ENCODE data around the gene HERPUD1. TPM values are rescaled to one million over a fixed set of nuclear protein-coding genes. Genes with fewer than 3 reads are reported as not detected.

Gene HERPUD1
- total and polyA plus RNA-seq, 2 of the 13 experiments (the other 11 are each of a cell fraction or from before 2014, with no cell fraction given) = 96.2 to 323 TPM

DNA sequence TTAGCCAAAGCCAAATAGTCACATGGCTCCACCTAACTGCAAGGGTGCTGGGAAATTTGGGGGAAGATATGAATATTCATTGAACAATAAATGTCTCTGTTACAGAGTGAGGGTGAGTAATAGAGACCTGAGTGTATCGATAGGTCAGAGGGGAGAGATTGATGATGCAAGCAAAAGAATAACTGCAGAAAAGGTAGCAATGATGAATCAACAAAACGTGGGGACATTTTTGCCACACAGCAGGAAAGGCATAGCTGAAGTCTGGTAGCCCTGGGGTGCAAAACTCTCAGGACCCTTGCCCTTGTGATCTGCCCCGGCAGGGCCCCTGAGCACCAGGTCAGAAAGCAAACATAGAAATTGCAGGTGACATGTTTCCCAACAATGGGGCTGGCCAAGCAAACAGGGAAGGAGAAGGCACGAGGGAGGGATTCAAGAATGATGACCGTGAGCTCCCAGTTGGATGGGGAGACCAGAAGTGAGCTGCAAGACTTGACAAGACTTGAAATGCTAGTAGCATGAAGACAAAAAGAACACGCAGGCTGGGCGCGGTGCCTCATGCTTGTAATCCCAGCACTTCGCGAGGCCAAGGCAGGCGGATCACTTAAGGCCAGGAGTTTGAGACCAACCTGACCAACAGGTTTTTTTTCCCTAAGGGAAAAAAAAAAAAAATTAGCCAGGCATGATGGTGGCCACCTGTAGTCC is 12.7 kb upstream of the HERPUD1 start (continued):
- TF ChIP-seq, protein P1, sequence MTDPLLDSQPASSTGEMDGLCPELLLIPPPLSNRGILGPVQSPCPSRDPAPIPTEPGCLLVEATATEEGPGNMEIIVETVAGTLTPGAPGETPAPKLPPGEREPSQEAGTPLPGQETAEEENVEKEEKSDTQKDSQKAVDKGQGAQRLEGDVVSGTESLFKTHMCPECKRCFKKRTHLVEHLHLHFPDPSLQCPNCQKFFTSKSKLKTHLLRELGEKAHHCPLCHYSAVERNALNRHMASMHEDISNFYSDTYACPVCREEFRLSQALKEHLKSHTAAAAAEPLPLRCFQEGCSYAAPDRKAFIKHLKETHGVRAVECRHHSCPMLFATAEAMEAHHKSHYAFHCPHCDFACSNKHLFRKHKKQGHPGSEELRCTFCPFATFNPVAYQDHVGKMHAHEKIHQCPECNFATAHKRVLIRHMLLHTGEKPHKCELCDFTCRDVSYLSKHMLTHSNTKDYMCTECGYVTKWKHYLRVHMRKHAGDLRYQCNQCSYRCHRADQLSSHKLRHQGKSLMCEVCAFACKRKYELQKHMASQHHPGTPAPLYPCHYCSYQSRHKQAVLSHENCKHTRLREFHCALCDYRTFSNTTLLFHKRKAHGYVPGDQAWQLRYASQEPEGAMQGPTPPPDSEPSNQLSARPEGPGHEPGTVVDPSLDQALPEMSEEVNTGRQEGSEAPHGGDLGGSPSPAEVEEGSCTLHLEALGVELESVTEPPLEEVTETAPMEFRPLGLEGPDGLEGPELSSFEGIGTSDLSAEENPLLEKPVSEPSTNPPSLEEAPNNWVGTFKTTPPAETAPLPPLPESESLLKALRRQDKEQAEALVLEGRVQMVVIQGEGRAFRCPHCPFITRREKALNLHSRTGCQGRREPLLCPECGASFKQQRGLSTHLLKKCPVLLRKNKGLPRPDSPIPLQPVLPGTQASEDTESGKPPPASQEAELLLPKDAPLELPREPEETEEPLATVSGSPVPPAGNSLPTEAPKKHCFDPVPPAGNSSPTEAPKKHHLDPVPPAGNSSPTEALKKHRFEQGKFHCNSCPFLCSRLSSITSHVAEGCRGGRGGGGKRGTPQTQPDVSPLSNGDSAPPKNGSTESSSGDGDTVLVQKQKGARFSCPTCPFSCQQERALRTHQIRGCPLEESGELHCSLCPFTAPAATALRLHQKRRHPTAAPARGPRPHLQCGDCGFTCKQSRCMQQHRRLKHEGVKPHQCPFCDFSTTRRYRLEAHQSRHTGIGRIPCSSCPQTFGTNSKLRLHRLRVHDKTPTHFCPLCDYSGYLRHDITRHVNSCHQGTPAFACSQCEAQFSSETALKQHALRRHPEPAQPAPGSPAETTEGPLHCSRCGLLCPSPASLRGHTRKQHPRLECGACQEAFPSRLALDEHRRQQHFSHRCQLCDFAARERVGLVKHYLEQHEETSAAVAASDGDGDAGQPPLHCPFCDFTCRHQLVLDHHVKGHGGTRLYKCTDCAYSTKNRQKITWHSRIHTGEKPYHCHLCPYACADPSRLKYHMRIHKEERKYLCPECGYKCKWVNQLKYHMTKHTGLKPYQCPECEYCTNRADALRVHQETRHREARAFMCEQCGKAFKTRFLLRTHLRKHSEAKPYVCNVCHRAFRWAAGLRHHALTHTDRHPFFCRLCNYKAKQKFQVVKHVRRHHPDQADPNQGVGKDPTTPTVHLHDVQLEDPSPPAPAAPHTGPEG (CRISPR knock-in tag; IDR thresholded peaks at IDR 0.05) = no peak; the same call in 1 of the 2 replicates
- TF ChIP-seq ZKSCAN1 (IDR thresholded peaks at IDR 0.05; ENCODE audit: low read length) (no peak), CREM (IDR thresholded peaks at IDR 0.05) (peak; percentile 78; the same call in 1 of the 2 replicates), CREM (CRISPR knock-in tag; IDR thresholded peaks at IDR 0.05) (no peak), HMG20B (CRISPR knock-in tag; conservative IDR thresholded peaks at IDR 0.05) (peak; percentile 81), KLF13 (CRISPR knock-in tag; IDR thresholded peaks at IDR 0.05) (no peak), ZNF616 (CRISPR knock-in tag; IDR thresholded peaks at IDR 0.05; ENCODE audit: low read depth) (0 out of 2 replicates have a peak, but pooled peaks have one; percentile 53), SALL1 (CRISPR knock-in tag; IDR thresholded peaks at IDR 0.05) (peak; percentile 99), ZSCAN31 (CRISPR knock-in tag; IDR thresholded peaks at IDR 0.05; ENCODE audit: low read depth) (peak; percentile 63; the same call in 1 of the 2 replicates), MED13 (CRISPR knock-in tag; IDR thresholded peaks at IDR 0.05) (peak; percentile 61; the same call in 1 of the 2 replicates), SNAPC2 (CRISPR knock-in tag; IDR thresholded peaks at IDR 0.05) (peak; percentile 65; the same call in 1 of the 2 replicates), ZNF30 (CRISPR knock-in tag; IDR thresholded peaks at IDR 0.05) (no peak), PITX1 (CRISPR knock-in tag; IDR thresholded peaks at IDR 0.05) (peak; percentile 86; the same call in 1 of the 2 replicates), PHB2 (IDR thresholded peaks at IDR 0.05; ENCODE audit: partially characterized antibody) (no peak), FOXO1 (CRISPR knock-in tag; IDR thresholded peaks at IDR 0.05) (peak; percentile 91), SOX5 (CRISPR knock-in tag; IDR thresholded peaks at IDR 0.05; ENCODE audit: borderline replicate concordance) (peak; percentile 95; the same call in 1 of the 2 replicates)
- TF ChIP-seq, protein P2, sequence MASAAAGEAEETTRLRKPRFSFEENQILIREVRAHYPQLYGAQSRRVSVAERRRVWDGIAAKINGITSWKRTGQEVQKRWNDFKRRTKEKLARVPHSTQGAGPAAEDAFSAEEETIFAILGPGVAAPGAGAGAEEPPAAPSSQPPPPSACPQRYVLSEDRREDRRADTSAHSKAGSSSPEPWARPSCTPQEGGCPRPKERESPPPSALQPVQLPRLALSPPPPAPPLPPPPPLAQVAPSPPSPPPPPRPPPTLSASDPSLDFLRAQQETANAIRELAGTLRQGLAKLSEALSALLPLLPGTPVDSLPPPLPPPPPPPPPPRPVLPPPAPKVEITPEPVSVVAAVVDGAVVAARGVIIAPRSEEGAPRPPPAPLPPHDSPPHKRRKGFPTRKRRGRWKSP (CRISPR knock-in tag; IDR thresholded peaks at IDR 0.05) = peak; percentile 77; the same call in 1 of the 2 replicates
- TF ChIP-seq, protein P3, sequence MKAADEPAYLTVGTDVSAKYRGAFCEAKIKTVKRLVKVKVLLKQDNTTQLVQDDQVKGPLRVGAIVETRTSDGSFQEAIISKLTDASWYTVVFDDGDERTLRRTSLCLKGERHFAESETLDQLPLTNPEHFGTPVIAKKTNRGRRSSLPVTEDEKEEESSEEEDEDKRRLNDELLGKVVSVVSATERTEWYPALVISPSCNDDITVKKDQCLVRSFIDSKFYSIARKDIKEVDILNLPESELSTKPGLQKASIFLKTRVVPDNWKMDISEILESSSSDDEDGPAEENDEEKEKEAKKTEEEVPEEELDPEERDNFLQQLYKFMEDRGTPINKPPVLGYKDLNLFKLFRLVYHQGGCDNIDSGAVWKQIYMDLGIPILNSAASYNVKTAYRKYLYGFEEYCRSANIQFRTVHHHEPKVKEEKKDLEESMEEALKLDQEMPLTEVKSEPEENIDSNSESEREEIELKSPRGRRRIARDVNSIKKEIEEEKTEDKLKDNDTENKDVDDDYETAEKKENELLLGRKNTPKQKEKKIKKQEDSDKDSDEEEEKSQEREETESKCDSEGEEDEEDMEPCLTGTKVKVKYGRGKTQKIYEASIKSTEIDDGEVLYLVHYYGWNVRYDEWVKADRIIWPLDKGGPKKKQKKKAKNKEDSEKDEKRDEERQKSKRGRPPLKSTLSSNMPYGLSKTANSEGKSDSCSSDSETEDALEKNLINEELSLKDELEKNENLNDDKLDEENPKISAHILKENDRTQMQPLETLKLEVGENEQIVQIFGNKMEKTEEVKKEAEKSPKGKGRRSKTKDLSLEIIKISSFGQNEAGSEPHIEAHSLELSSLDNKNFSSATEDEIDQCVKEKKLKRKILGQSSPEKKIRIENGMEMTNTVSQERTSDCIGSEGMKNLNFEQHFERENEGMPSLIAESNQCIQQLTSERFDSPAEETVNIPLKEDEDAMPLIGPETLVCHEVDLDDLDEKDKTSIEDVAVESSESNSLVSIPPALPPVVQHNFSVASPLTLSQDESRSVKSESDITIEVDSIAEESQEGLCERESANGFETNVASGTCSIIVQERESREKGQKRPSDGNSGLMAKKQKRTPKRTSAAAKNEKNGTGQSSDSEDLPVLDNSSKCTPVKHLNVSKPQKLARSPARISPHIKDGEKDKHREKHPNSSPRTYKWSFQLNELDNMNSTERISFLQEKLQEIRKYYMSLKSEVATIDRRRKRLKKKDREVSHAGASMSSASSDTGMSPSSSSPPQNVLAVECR (CRISPR knock-in tag; IDR thresholded peaks at IDR 0.05; ENCODE audit: borderline replicate concordance) = peak; percentile 70
